Esophagus muscularis mucosa (tissue), 4 donors: ENCODE results near the gene UROC1. TPM values are rescaled to one million over a fixed set of nuclear protein-coding genes. Genes with fewer than 3 reads are reported as not detected.

Experiments used
- DNase-seq: peaks from one replicate; pipeline ENCODE4 v3.0.0-alpha.2; 2017; ENCODE audit errors: extremely low spot score
- H3K27ac ChIP-seq, 4 donors: fragments of 200-600 bp; sonication (generic); replicated peaks in 1 of 4; 1 replicate in 3 of 4; 2 replicates in 1 of 4; pipeline ENCODE4 v1.5.1; 2016 to 2019; ENCODE audit warnings: mild to moderate bottlenecking in 1 of 4
- H3K27me3 ChIP-seq, 4 donors: fragments of 200-600 bp; sonication (generic); one replicate each; pipeline versions ENCODE4 v1.5.1 to v1.6.0; 2016 to 2019
- H3K36me3 ChIP-seq, 4 donors: fragments of 200-600 bp; sonication (generic); one replicate each; pipeline ENCODE4 v1.5.1; 2016 to 2019
- H3K4me1 ChIP-seq, 4 donors: fragments of 200-600 bp; sonication (generic); one replicate each; pipeline ENCODE4 v1.5.1; 2016 to 2019
- H3K4me3 ChIP-seq, 4 donors: fragments of 200-600 bp; sonication (generic); 1 replicate in 2 of 4; 2 replicates in 2 of 4; pipeline ENCODE4 v1.5.1; 2016 to 2019; ENCODE audit warnings: mild to moderate bottlenecking in 4 of 4, moderate library complexity in 1 of 4
- H3K9me3 ChIP-seq, 4 donors: fragments of 200-600 bp; sonication (generic); 1 replicate in 3 of 4; 2 replicates in 1 of 4; pipeline ENCODE4 v1.5.1; 2016 to 2019
- CTCF ChIP-seq, 3 experiments: fragments of 200-600 bp in 2 of 3; fragments of 450-650 bp in 1 of 3; sonication (generic) in 2 of 3; IDR thresholded peaks; one replicate each; pipeline ENCODE4 v1.5.1; 2017 to 2019; ENCODE audit warnings: antibody characterized with exemption in 3 of 3, mild to moderate bottlenecking in 2 of 3, moderate library complexity in 1 of 3
- EP300 ChIP-seq: sonication (generic); formaldehyde crosslinking; IDR thresholded peaks from one replicate; pipeline ENCODE4 v1.6.1; 2017; ENCODE audit warnings: antibody characterized with exemption
- POLR2A ChIP-seq: fragments of 450-650 bp; IDR thresholded peaks from one replicate; pipeline ENCODE4 v1.6.1; 2017; ENCODE audit warnings: antibody characterized with exemption, moderate library complexity, mild to moderate bottlenecking, low read depth
- POLR2AphosphoS5 ChIP-seq, 2 donors: sonication (generic); formaldehyde crosslinking; IDR thresholded peaks; one replicate each; pipeline ENCODE4 v1.6.1; 2017; ENCODE audit warnings: antibody characterized with exemption in 2 of 2
- WGBS: methylation state at CpG from one replicate; pipeline ENCODE4 v1.1.5; 2018; 5-methylcytosine and 5-hydroxymethylcytosine counted together
- intact Hi-C: fragments of 100-400 bp; cut with DNase I; formaldehyde crosslinking; loops from one replicate; pipeline ENCODE4 v1.15.1; 2023
- total RNA-seq, 4 donors: library from RNA; depleted of rRNA; stranded (reverse); fragments of >200 nt; gene quantifications; one replicate each; pipeline versions ENCODE4 v1.1.0 to v1.2.1, GENCODE V29; 2016

Gene UROC1
- total RNA-seq, 4 donors from 2014 or later, result not detected

DNA sequence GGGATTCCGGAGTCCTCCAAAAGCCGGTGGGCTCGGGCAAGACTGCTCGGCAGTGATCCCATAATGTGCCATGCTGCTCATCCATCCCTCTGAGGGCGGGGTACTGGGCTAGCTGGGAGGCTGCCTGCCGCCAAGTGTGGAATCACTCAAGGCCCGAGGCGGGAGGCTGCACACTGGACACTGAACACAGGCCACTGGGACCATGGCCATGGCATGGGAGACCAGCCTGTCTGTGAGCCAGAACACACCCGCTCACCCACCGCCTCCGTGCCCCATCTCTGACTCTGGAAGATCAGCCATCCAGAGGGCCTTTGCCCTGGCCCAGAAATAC, 39.8 kb upstream of the UROC1 start:
- Histone ChIP-seq H3K36me3 (no peaks in the 10 kb centered on the region), H3K27me3 (peaks cover 0 to 8% (median 0%) of the 10 kb centered on the region in 4 donors), H3K27ac (no peak overlapping the region), H3K4me1 (no peaks in the 10 kb centered on the region), H3K4me3 (no peak overlapping the region), H3K9me3 (peaks cover 0 to 11% (median 4%) of the 10 kb centered on the region in 4 donors)
- DNase-seq, result peak; percentile 77
- WGBS, result 95% methylated on average over 6 of the region's 11 CpGs
- TF ChIP-seq CTCF (IDR thresholded peaks at IDR 0.05) (no peak), EP300 (no peak), POLR2A (no peak), POLR2AphosphoS5 (IDR thresholded peaks at IDR 0.05) (no peak)
- intact Hi-C loops, result no loop called here

DNA sequence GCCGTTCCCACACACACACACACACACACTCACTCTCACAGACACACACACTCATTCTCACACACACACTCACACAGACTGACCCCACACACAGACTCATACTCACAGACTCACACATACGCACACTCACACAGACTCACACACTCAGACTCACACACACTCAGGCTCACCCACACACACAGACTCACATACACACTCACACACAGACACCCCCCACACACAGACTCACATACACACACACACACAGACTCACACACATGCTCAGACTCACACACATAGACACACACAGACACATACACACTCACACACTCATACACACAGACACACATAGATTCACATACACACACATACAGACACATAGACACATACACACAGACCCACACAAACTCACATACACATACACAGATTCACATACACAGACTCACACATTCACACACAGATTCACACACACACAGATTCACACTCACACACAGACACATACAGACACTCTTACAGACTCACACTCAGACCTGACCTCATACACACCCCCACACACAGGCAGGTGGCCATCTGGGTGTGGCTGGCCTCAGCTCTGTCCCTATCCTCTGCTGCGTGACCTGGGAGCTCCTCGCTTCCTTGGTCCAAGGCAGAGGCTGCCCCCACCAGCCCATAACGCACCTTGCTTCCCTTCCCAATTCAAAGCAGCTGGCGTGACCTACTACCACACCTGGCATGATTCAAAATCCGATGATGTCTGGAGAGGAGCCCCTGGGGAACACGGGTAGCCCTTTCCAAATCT, 39.3 kb upstream of the UROC1 start:
- no peak overlapping the region for H3K27ac ChIP-seq
- H3K9me3 ChIP-seq, result peaks cover 0 to 7% (median under 1%) of the 10 kb centered on the region in 4 donors
- peaks cover 0 to 8% (median 0%) of the 10 kb centered on the region in 4 donors for H3K27me3 ChIP-seq
- intact Hi-C loops, result no loop called here
- H3K4me3 ChIP-seq, result no peak overlapping the region
- peak; percentile 53 for DNase-seq
- WGBS, result 89% methylated on average over 8 of the region's 8 CpGs
- H3K36me3 ChIP-seq, result no peaks in the 10 kb centered on the region
- H3K4me1 ChIP-seq, result no peaks in the 10 kb centered on the region
- no peak for TF ChIP-seq POLR2AphosphoS5 (IDR thresholded peaks at IDR 0.05)

DNA sequence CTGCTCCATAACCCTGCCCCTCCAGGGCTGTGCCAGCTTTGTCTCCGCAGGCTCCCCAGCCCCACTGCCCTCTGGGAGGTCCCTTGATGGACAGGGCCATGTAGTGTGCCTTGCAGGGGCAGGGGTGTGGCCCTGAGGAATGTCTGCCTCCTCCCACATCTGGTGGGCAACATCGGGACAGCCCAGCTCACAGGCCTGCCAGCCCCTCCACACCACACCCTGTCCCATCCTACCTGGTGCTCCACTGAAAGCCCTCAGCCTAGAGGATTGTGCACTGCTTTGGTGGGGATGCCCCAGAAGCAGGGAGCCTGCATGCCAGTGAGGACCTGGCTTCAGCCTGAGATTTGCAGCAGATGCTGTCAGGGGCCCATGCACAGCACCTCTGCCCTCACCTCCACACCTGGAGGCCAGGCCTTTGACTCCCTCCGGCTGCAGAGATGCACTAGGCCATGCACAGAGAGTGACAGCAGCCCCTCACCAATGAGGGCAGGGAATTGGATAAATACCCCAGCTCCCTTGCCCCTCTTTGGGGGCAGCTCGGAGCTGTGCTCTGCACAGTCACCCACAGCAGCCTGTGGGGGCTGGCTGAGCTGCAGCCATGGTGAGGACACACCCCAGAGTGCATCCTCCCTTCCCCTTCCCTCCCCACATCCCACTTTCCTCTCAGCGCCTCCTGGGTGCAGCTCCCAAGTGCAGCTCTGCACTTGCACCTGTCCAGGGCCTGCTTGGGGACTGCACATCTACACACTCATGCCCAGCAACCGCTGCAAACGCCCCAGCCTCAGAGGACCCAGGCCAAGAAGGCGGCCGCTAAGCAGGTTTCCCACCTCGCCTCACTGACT, 38.4 kb upstream of the UROC1 start:
- 85% methylated on average over 10 of the region's 10 CpGs for WGBS
- peak; percentile 78 for DNase-seq
- H3K27me3 ChIP-seq, result peaks cover 0 to 10% (median under 1%) of the 10 kb centered on the region in 4 donors
- H3K4me3 ChIP-seq, result no peak overlapping the region
- no peaks in the 10 kb centered on the region for H3K9me3 ChIP-seq
- TF ChIP-seq POLR2A (no peak), POLR2AphosphoS5 (IDR thresholded peaks at IDR 0.05) (no peak), CTCF (IDR thresholded peaks at IDR 0.05) (no peak), EP300 (no peak)
- intact Hi-C loops, result no loop called here
- H3K27ac ChIP-seq, result no peak overlapping the region
- no peaks in the 10 kb centered on the region for H3K4me1 ChIP-seq
- H3K36me3 ChIP-seq, result no peaks in the 10 kb centered on the region

- no peak for DNase-seq
Observed at GRCh38 chr3:126554560-126555525, 37.3 kb upstream of the UROC1 start.

GRCh38 chr3:126553284-126554084, 35.9 kb upstream of the UROC1 start:
- no peaks in the 10 kb centered on the region for H3K9me3 ChIP-seq
- H3K27ac ChIP-seq, result no peak overlapping the region
- H3K4me1 ChIP-seq, result no peaks in the 10 kb centered on the region
- DNase-seq, result peak; percentile 81
- intact Hi-C loops, result no loop called here
- H3K4me3 ChIP-seq, result no peak overlapping the region
- peaks cover 0 to 17% (median 3%) of the 10 kb centered on the region in 4 donors for H3K27me3 ChIP-seq
- 83% methylated on average over 19 of the region's 19 CpGs for WGBS
- H3K36me3 ChIP-seq, result no peaks in the 10 kb centered on the region
- TF ChIP-seq POLR2AphosphoS5 (IDR thresholded peaks at IDR 0.05), result no peak
- no peak for TF ChIP-seq POLR2A
- no peak for TF ChIP-seq CTCF (IDR thresholded peaks at IDR 0.05)
- no peak for TF ChIP-seq EP300

More at GRCh38 chr3:126554560-126555525, 37.3 kb upstream of the UROC1 start:
- H3K4me3 ChIP-seq, result no peak overlapping the region
- peaks cover 0 to 22% (median 3%) of the 10 kb centered on the region in 4 donors for H3K27me3 ChIP-seq
- H3K36me3 ChIP-seq, result no peaks in the 10 kb centered on the region
- no peaks in the 10 kb centered on the region for H3K9me3 ChIP-seq
- no peak for TF ChIP-seq POLR2A
- no peak for TF ChIP-seq EP300
- H3K4me1 ChIP-seq, result no peaks in the 10 kb centered on the region
- no peak overlapping the region for H3K27ac ChIP-seq
- 88% methylated on average over 16 of the region's 19 CpGs for WGBS
- intact Hi-C loops, result no loop called here
